ENCODE results near the gene PNRC2.

DNA sequence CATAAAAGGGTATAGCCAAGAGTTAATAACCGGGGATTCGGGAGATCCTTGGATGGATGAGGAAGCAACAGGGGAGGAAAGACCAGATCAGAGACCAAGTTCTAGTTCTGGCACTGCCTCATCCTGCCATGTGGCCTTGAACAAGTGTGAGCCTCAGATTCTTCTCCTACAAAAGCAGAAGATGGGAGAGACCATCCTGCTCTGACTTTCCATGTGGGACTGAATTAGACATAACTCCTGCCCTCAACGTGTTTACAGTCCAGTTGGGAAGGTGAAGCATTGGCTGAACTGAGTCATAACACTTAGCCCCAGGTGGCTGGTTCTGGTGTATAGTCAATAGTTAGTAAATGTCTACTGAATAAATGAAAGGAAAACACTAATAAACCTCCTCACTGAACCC lies 34.3 kb upstream of the PNRC2 start:
- TF ChIP-seq, protein P1, sequence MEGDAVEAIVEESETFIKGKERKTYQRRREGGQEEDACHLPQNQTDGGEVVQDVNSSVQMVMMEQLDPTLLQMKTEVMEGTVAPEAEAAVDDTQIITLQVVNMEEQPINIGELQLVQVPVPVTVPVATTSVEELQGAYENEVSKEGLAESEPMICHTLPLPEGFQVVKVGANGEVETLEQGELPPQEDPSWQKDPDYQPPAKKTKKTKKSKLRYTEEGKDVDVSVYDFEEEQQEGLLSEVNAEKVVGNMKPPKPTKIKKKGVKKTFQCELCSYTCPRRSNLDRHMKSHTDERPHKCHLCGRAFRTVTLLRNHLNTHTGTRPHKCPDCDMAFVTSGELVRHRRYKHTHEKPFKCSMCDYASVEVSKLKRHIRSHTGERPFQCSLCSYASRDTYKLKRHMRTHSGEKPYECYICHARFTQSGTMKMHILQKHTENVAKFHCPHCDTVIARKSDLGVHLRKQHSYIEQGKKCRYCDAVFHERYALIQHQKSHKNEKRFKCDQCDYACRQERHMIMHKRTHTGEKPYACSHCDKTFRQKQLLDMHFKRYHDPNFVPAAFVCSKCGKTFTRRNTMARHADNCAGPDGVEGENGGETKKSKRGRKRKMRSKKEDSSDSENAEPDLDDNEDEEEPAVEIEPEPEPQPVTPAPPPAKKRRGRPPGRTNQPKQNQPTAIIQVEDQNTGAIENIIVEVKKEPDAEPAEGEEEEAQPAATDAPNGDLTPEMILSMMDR (IDR thresholded peaks at IDR 0.05 in 2 of 3, conservative IDR thresholded peaks at IDR 0.05 in 1 of 3; ENCODE audit: control insufficient read depth in 2 of 3, extremely low read depth in 1 of 3, insufficient read depth in 1 of 3, low read depth in 3 of 3, low read length in 3 of 3): no peak
- no peak for TF ChIP-seq RAD21 (IDR thresholded peaks at IDR 0.05; ENCODE audit: insufficient read depth, low read depth, low read length)
- TF ChIP-seq ZNF274 (IDR thresholded peaks at IDR 0.05; ENCODE audit: insufficient read depth, insufficient read length): no peak
- no peak for TF ChIP-seq RB1 (IDR thresholded peaks at IDR 0.05; ENCODE audit: borderline replicate concordance)
- no peak for TF ChIP-seq MYC (IDR thresholded peaks at IDR 0.05; ENCODE audit: insufficient read depth, insufficient read length, insufficient replicate concordance, low read length, severe bottlenecking)
- no peak for TF ChIP-seq SIN3A (IDR thresholded peaks at IDR 0.05; ENCODE audit: low read depth, low read length)
- no peak for TF ChIP-seq TARDBP (IDR thresholded peaks at IDR 0.05; ENCODE audit: borderline replicate concordance)
- no peak for TF ChIP-seq POLR2A (IDR thresholded peaks at IDR 0.05; ENCODE audit: low read depth, low read length)
- no peak for TF ChIP-seq SRF (IDR thresholded peaks at IDR 0.05; ENCODE audit: low read depth in 2 of 2, low read length in 2 of 2)
